HEK293 (cell line): ENCODE results near the gene TCERG1L.

Experiments
- CTCF ChIA-PET: fragments of 350-600 bp; formaldehyde crosslinking; extraction: SDS; loops from one replicate; lab custom pipeline; 2021; ENCODE audit warnings: antibody characterized with exemption; lab: Yijun Ruan, JAX
- POLR2A ChIA-PET: fragments of 300-600 bp; formaldehyde crosslinking; extraction: SDS; loops from one replicate; lab custom pipeline; 2020; ENCODE audit warnings: antibody characterized with exemption, inconsistent platforms; lab: Yijun Ruan, JAX
- H3K27ac ChIP-seq: fragments of 200-500 bp; sonication (Bioruptor generic); 2 replicates; pipeline ENCODE4 v1.5.1; 2014; ENCODE audit warnings: low read depth, low read length, control low read depth, inconsistent platforms; ENCODE audit errors: extremely low read depth
- H3K36me3 ChIP-seq, 2 experiments: fragments of 200-500 bp in 1 of 2; sonication (Bioruptor generic) in 1 of 2; 1 replicate in 1 of 2; 2 replicates in 1 of 2; pipeline ENCODE4 v1.5.1; 2014 to 2017; ENCODE audit warnings: inconsistent platforms in 2 of 2, low read length in 2 of 2; ENCODE audit not compliant: control insufficient read depth in 2 of 2, insufficient read depth in 1 of 2
- H3K4me1 ChIP-seq: fragments of 200-500 bp; sonication (Bioruptor generic); 2 replicates; pipeline ENCODE4 v1.5.1; 2014; ENCODE audit warnings: mild to moderate bottlenecking, low read length, inconsistent platforms; ENCODE audit not compliant: control insufficient read depth, insufficient read depth
- H3K4me3 ChIP-seq: 2 replicates; pipeline ENCODE4 v1.5.1; 2011; ENCODE audit warnings: low read depth, mild to moderate bottlenecking, control low read depth, low read length, moderate library complexity
- H3K9me3 ChIP-seq: fragments of 200-500 bp; sonication (Bioruptor generic); 2 replicates; pipeline ENCODE4 v1.5.1; 2014; ENCODE audit warnings: low read depth, low read length, inconsistent platforms; ENCODE audit not compliant: control insufficient read depth, insufficient read depth
- ATF2 ChIP-seq: fragments of 450-650 bp; formaldehyde crosslinking; IDR thresholded peaks from 2 replicates; pipeline ENCODE4 v1.5.1; 2016; ENCODE audit warnings: missing biosample characterization, missing genetic modification characterization, low read depth
- MYNN ChIP-seq: fragments of 450-650 bp; formaldehyde crosslinking; IDR thresholded peaks from 2 replicates; pipeline ENCODE4 v1.5.1; 2016; ENCODE audit warnings: missing biosample characterization, missing genetic modification characterization, borderline replicate concordance
- MZF1 ChIP-seq: fragments of 450-650 bp; formaldehyde crosslinking; IDR thresholded peaks from 2 replicates; pipeline ENCODE4 v1.5.1; 2017; ENCODE audit warnings: missing biosample characterization, missing genetic modification characterization, borderline replicate concordance
- SP2 ChIP-seq: fragments of 450-650 bp; formaldehyde crosslinking; IDR thresholded peaks from 2 replicates; pipeline ENCODE4 v1.5.1; 2016; ENCODE audit warnings: missing biosample characterization, missing genetic modification characterization
- SP3 ChIP-seq: fragments of 450-650 bp; formaldehyde crosslinking; IDR thresholded peaks from 2 replicates; pipeline ENCODE4 v1.5.1; 2016; ENCODE audit warnings: missing biosample characterization, missing genetic modification characterization
- YY2 ChIP-seq: fragments of 450-650 bp; formaldehyde crosslinking; IDR thresholded peaks from 2 replicates; pipeline ENCODE4 v1.5.1; 2016; ENCODE audit warnings: missing biosample characterization, missing genetic modification characterization
- ZBTB10 ChIP-seq: fragments of 450-650 bp; formaldehyde crosslinking; IDR thresholded peaks from 2 replicates; pipeline ENCODE4 v1.5.1; 2016; ENCODE audit warnings: missing biosample characterization, missing genetic modification characterization
- ZNF10 ChIP-seq: fragments of 450-650 bp; formaldehyde crosslinking; IDR thresholded peaks from 2 replicates; pipeline ENCODE4 v1.5.1; 2017; ENCODE audit warnings: missing biosample characterization, missing genetic modification characterization
- ZNF132 ChIP-seq: fragments of 450-650 bp; formaldehyde crosslinking; IDR thresholded peaks from 2 replicates; pipeline ENCODE4 v1.5.1; 2017; ENCODE audit warnings: missing biosample characterization, missing genetic modification characterization, borderline replicate concordance
- ZNF157 ChIP-seq: fragments of 450-650 bp; formaldehyde crosslinking; IDR thresholded peaks from 2 replicates; pipeline ENCODE4 v1.5.1; 2016; ENCODE audit warnings: missing biosample characterization, missing genetic modification characterization
- ZNF16 ChIP-seq: fragments of 450-650 bp; formaldehyde crosslinking; IDR thresholded peaks from 2 replicates; pipeline ENCODE4 v1.5.1; 2016; ENCODE audit warnings: low read depth, missing biosample characterization, missing genetic modification characterization
- ZNF23 ChIP-seq: fragments of 450-650 bp; formaldehyde crosslinking; IDR thresholded peaks from 2 replicates; pipeline ENCODE4 v1.5.1; 2016; ENCODE audit warnings: missing biosample characterization, missing genetic modification characterization, borderline replicate concordance
- ZNF362 ChIP-seq: fragments of 450-650 bp; formaldehyde crosslinking; IDR thresholded peaks from 2 replicates; pipeline ENCODE4 v1.5.1; 2016; ENCODE audit warnings: missing biosample characterization, missing genetic modification characterization
- ZNF518A ChIP-seq: fragments of 450-650 bp; formaldehyde crosslinking; conservative IDR thresholded peaks from 2 replicates; pipeline ENCODE4 v1.5.1; 2016; ENCODE audit warnings: low read depth, missing biosample characterization, missing genetic modification characterization
- ZNF596 ChIP-seq: fragments of 450-650 bp; IDR thresholded peaks from 2 replicates; pipeline ENCODE4 v1.5.0; 2018; ENCODE audit warnings: missing biosample characterization, mild to moderate bottlenecking, missing genetic modification characterization, moderate library complexity
- ZNF664 ChIP-seq: fragments of 450-650 bp; formaldehyde crosslinking; IDR thresholded peaks from 2 replicates; pipeline ENCODE4 v1.5.1; 2016; ENCODE audit warnings: missing biosample characterization, missing genetic modification characterization
- TF ChIP-seq, protein P1 (sequence below): fragments of 450-650 bp; formaldehyde crosslinking; IDR thresholded peaks from 2 replicates; pipeline ENCODE4; 2016; ENCODE audit warnings: missing biosample characterization, missing genetic modification characterization
- TF ChIP-seq, protein P2 (sequence below): fragments of 450-650 bp; formaldehyde crosslinking; IDR thresholded peaks from 2 replicates; pipeline ENCODE4 v1.5.1; 2017; ENCODE audit warnings: missing biosample characterization, missing genetic modification characterization

TCERG1L gene

GRCh38 chr10:131142517-131143380, 168.8 kb downstream of the TCERG1L start:
- no peak overlapping the region for H3K4me3 ChIP-seq
- TF ChIP-seq ZNF132 (no peak), ZBTB10 (no peak), SP3 (tag by site-specific recombination) (no peak)
- TF ChIP-seq, all 188 proteins: peak for 0
- no peaks in the 10 kb centered on the region for H3K36me3 ChIP-seq
- no peaks in the 10 kb centered on the region for H3K9me3 ChIP-seq
- H3K4me1 ChIP-seq = no peaks in the 10 kb centered on the region
- no peak overlapping the region for H3K27ac ChIP-seq
- POLR2A ChIA-PET = no interaction called here
- CTCF ChIA-PET = interaction anchor here (0.9 kb wide), 1 partner anchor 16 kb away, joined by 3 read pairs; no protein-coding TSS in a partner anchor

DNA sequence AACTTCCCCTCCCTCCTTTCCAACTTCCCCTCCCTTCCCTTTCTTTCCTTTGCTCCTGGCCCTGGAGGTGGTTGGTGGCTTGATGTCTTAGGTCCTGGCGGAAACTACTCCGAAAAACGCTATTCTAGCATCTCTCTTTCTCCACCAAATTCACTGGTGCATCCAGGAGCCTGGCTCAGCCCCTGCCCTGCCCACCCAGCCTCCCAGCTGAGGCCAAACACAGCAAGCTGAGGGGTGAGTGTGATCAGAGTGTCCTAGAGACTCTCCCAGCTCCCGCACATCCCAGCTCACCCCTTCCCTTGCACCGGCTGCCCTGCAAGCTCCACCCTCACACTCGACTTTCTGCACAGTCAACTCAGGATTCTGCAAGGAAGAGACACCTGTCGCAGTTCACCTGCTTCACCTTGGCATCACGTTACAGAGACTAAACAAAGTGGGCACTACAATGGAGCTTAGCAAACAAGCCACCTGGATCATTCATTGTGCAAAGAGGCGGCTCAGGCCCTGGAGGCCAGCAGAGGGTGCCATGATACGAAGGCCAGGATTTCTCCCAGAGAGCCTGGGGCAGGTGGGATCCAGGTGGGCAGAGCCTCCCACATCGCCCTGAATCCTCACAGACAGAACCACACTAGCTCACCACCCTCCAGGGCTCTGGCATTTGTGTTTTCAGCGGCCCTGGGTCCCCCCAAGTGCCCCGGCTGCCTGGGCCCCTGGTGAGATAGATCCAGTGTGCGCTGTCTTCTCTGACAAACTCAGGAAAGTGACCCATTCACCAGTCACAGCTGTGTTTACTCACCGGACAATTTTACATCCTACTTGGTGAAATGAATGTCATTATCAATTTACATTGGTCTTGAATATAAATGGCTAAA, 169.6 kb downstream of the TCERG1L start:
- Histone ChIP-seq H3K9me3 (no peaks in the 10 kb centered on the region), H3K4me3 (no peak overlapping the region), H3K27ac (no peak overlapping the region), H3K4me1 (no peaks in the 10 kb centered on the region), H3K36me3 (no peaks in the 10 kb centered on the region)
- POLR2A ChIA-PET = no interaction called here
- CTCF ChIA-PET = interaction anchor here (0.6 to 0.9 kb wide), 2 partner anchors 16 to 35 kb away, joined by 3 read pairs; no protein-coding TSS in a partner anchor
- TF ChIP-seq MYNN (tag by site-specific recombination) (no peak), SP2 (tag by site-specific recombination) (no peak), ZNF23 (tag by site-specific recombination) (no peak), ZNF157 (tag by site-specific recombination) (no peak), ZNF16 (no peak), ZNF596 (tag by site-specific recombination) (no peak), YY2 (no peak), MZF1 (no peak), ZNF518A (tag by site-specific recombination) (no peak), ZNF10 (tag by site-specific recombination) (no peak), ZNF664 (no peak), ZNF362 (no peak), ATF2 (tag by site-specific recombination) (no peak)
- TF ChIP-seq, protein P1, sequence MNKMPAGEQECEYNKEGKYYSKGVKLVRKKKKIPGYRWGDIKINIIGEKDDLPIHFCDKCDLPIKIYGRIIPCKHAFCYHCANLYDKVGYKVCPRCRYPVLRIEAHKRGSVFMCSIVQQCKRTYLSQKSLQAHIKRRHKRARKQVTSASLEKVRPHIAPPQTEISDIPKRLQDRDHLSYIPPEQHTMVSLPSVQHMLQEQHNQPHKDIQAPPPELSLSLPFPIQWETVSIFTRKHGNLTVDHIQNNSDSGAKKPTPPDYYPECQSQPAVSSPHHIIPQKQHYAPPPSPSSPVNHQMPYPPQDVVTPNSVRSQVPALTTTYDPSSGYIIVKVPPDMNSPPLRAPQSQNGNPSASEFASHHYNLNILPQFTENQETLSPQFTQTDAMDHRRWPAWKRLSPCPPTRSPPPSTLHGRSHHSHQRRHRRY = no peak
- TF ChIP-seq, protein P2, sequence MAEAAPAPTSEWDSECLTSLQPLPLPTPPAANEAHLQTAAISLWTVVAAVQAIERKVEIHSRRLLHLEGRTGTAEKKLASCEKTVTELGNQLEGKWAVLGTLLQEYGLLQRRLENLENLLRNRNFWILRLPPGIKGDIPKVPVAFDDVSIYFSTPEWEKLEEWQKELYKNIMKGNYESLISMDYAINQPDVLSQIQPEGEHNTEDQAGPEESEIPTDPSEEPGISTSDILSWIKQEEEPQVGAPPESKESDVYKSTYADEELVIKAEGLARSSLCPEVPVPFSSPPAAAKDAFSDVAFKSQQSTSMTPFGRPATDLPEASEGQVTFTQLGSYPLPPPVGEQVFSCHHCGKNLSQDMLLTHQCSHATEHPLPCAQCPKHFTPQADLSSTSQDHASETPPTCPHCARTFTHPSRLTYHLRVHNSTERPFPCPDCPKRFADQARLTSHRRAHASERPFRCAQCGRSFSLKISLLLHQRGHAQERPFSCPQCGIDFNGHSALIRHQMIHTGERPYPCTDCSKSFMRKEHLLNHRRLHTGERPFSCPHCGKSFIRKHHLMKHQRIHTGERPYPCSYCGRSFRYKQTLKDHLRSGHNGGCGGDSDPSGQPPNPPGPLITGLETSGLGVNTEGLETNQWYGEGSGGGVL = no peak
